CD8-positive, alpha-beta memory T cell (primary cell): ENCODE results near the gene SPATA16. TPM values are rescaled to one million over a fixed set of nuclear protein-coding genes. Genes with fewer than 3 reads are reported as not detected.

Experiments used
- CTCF ChIA-PET: fragments of 350-600 bp; sonication (Branson Sonifier 250); formaldehyde crosslinking; loops from one replicate; lab custom pipeline; 2021; ENCODE audit warnings: antibody characterized with exemption; lab: Charles Lee
- POLR2A ChIA-PET: fragments of 350-600 bp; sonication (Branson Sonifier 250); formaldehyde crosslinking; loops from one replicate; lab custom pipeline; 2021; ENCODE audit warnings: antibody characterized with exemption; lab: Charles Lee
- DNase-seq, 5 donors: peaks; one replicate each; pipeline versions ENCODE4 v3.0.0 to v3.0.0-alpha.2; 2020 to 2022; ENCODE audit warnings: mixed read lengths in 1 of 5
- H3K27ac ChIP-seq: one replicate; pipeline ENCODE4 v1.7.0; 2013; ENCODE audit warnings: low read depth, mild to moderate bottlenecking, low read length, moderate library complexity
- H3K27me3 ChIP-seq: 2 replicates; pipeline ENCODE4 v1.7.0; 2013; ENCODE audit warnings: low read length, mild to moderate bottlenecking; ENCODE audit not compliant: insufficient read depth, poor library complexity, severe bottlenecking
- H3K36me3 ChIP-seq: 2 replicates; pipeline ENCODE4 v1.7.0; 2013; ENCODE audit warnings: mild to moderate bottlenecking, low read length, moderate library complexity; ENCODE audit not compliant: insufficient read depth
- H3K4me1 ChIP-seq: 2 replicates; pipeline ENCODE4 v1.7.0; 2013; ENCODE audit warnings: mild to moderate bottlenecking, low read length, moderate library complexity; ENCODE audit not compliant: insufficient read depth
- H3K4me3 ChIP-seq: 2 replicates; pipeline ENCODE4 v1.7.0; 2013; ENCODE audit warnings: mild to moderate bottlenecking, low read length
- H3K9me3 ChIP-seq: 2 replicates; pipeline ENCODE4 v1.7.0; 2013; ENCODE audit warnings: mild to moderate bottlenecking, low read length
- H3K27ac Mint-ChIP-seq, 8 donors: one replicate each; pipeline ENCODE4 v1.8.0; 2020 to 2021; ENCODE audit warnings: mixed read lengths in 8 of 8, mild to moderate bottlenecking in 6 of 8, inconsistent platforms in 3 of 8, moderate library complexity in 3 of 8
- H3K27me3 Mint-ChIP-seq, 2 donors: one replicate each; pipeline ENCODE4 v1.8.0; 2020 to 2021; ENCODE audit warnings: mixed read lengths in 2 of 2, mild to moderate bottlenecking in 1 of 2, moderate library complexity in 1 of 2
- H3K36me3 Mint-ChIP-seq, 3 donors: one replicate each; pipeline ENCODE4 v1.8.0; 2020 to 2021; ENCODE audit warnings: mixed read lengths in 3 of 3, inconsistent platforms in 1 of 3, mild to moderate bottlenecking in 1 of 3
- H3K4me1 Mint-ChIP-seq, 3 donors: one replicate each; pipeline ENCODE4 v1.8.0; 2020 to 2021; ENCODE audit warnings: mixed read lengths in 3 of 3, inconsistent platforms in 1 of 3, mild to moderate bottlenecking in 1 of 3
- H3K4me3 Mint-ChIP-seq, 7 donors: one replicate each; pipeline ENCODE4 v1.8.0; 2020 to 2021; ENCODE audit warnings: mixed read lengths in 7 of 7, mild to moderate bottlenecking in 6 of 7, moderate library complexity in 4 of 7, inconsistent platforms in 2 of 7
- H3K9me3 Mint-ChIP-seq, 5 donors: one replicate each; pipeline ENCODE4 v1.8.0; 2020 to 2022; ENCODE audit warnings: mixed read lengths in 5 of 5, mild to moderate bottlenecking in 3 of 5, moderate library complexity in 2 of 5, inconsistent platforms in 1 of 5
- polyA plus RNA-seq: library from polyadenylated mRNA; unstranded; fragments of 300-500 nt; fragmentation: Illumina TruSeq; gene quantifications from one replicate; pipeline ENCODE4 v1.2.3, GENCODE V29; 2021
- total RNA-seq, 2 experiments: library from RNA; stranded (reverse); gene quantifications; one replicate each; pipeline ENCODE4 v1.2.3, GENCODE V29; 2021

The SPATA16 gene
- total and polyA plus RNA-seq, 3 experiments from 2014 or later, result not detected

DNA sequence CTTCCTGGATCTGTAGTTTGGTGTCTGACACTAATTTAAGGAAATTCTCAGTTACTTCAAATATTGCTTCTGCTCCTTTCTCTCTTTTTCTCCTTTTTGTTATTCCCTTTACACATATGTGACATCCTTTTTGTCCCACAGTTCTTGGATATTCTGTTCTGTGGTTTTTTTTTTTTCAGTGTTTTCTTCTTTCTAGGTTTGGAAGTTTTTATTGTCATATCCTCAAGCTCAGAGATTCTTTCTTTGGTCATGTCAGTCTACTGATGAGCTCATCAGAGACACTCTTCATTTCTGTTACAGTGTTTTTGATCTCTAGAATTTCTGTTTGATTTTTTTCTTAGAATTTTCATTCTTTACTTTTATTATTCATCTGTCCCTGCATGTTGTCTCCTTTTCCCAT lies 140.5 kb downstream of the SPATA16 start:
- POLR2A ChIA-PET, result no interaction called here
- Mint-ChIP-seq H3K27me3 (no peaks in the 10 kb centered on the region), H3K9me3 (peaks cover 1 to 9% (median 4%) of the 10 kb centered on the region in 5 donors), H3K36me3 (no peaks in the 10 kb centered on the region), H3K4me3 (no peak overlapping the region), H3K27ac (no peak overlapping the region), H3K4me1 (no peaks in the 10 kb centered on the region)
- H3K4me3 ChIP-seq, result no peak overlapping the region
- no peaks in the 10 kb centered on the region for H3K36me3 ChIP-seq
- H3K4me1 ChIP-seq, result no peaks in the 10 kb centered on the region
- DNase-seq, result no peak
- no peaks in the 10 kb centered on the region for H3K27me3 ChIP-seq
- no peaks in the 10 kb centered on the region for H3K9me3 ChIP-seq
- CTCF ChIA-PET, result no interaction called here
- no peak overlapping the region for H3K27ac ChIP-seq

DNA sequence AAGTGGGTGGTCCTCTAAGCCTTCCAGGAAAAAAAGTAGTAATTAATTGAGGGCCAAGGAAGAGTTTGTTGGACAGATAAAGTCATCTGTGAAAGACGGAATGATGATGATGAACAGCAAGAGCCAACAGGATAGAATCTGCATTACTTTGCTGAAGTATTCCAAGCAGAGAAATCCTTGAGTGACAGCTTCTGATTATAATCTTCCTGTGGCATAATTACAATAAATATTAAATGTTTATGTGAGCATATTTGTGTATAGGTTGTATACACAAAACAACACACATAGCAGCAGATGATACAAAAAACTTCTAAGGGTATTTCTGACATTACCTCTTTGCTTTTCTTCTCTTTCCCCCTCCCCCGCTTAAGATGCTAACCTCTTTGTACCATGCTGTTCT lies 147.6 kb downstream of the SPATA16 start:
- Mint-ChIP-seq H3K4me1 (no peaks in the 10 kb centered on the region), H3K36me3 (no peaks in the 10 kb centered on the region), H3K27ac (no peak overlapping the region), H3K4me3 (no peak overlapping the region), H3K9me3 (peaks cover 0 to 3% (median 0%) of the 10 kb centered on the region in 5 donors), H3K27me3 (no peaks in the 10 kb centered on the region)
- CTCF ChIA-PET, result no interaction called here
- Histone ChIP-seq H3K36me3 (no peaks in the 10 kb centered on the region), H3K27ac (no peak overlapping the region), H3K4me1 (no peaks in the 10 kb centered on the region), H3K9me3 (no peaks in the 10 kb centered on the region), H3K4me3 (no peak overlapping the region), H3K27me3 (no peaks in the 10 kb centered on the region)
- POLR2A ChIA-PET, result no interaction called here
- no peak for DNase-seq

DNA sequence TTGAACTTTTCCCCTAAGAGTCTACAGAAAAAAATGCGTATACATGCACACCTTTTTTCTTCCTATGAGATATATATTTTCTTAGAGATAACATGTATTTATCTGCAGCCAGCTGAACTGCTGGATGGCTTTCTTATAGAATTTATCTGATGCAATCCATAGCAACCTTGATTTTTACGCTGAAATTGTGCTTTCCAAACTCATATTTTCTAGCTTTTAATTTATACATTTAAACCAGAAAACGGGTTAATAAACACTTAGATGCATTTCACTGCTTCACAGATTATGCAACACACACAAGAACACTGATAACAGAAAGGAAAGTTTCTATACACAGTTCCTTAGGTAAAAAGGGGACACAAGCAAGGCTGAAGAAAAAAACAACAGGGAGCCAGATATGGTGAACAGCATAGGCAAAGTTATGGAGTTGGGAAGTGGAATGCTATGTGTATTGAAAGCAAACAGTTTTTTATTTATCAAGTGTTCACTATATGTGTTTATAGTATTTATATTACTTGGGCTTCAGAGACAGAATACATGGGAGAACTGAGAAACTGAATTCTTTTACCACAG lies 149.5 kb downstream of the SPATA16 start:
- ChIA-PET CTCF (no interaction called here), POLR2A (no interaction called here)
- no peak overlapping the region for H3K4me3 ChIP-seq
- H3K9me3 ChIP-seq, result no peaks in the 10 kb centered on the region
- Mint-ChIP-seq H3K27ac (no peak overlapping the region), H3K27me3 (no peaks in the 10 kb centered on the region), H3K36me3 (no peaks in the 10 kb centered on the region), H3K4me1 (no peaks in the 10 kb centered on the region), H3K4me3 (no peak overlapping the region), H3K9me3 (no peaks in the 10 kb centered on the region)
- no peaks in the 10 kb centered on the region for H3K4me1 ChIP-seq
- no peak for DNase-seq
- no peak overlapping the region for H3K27ac ChIP-seq
- H3K36me3 ChIP-seq, result no peaks in the 10 kb centered on the region
- no peaks in the 10 kb centered on the region for H3K27me3 ChIP-seq

- H3K4me1 Mint-ChIP-seq, result no peaks in the 10 kb centered on the region
- H3K27ac Mint-ChIP-seq, result no peak overlapping the region
- H3K9me3 Mint-ChIP-seq, result no peaks in the 10 kb centered on the region
- Histone ChIP-seq H3K4me1 (no peaks in the 10 kb centered on the region), H3K27ac (no peak overlapping the region), H3K4me3 (no peak overlapping the region), H3K27me3 (no peaks in the 10 kb centered on the region), H3K36me3 (no peaks in the 10 kb centered on the region), H3K9me3 (no peaks in the 10 kb centered on the region)
- ChIA-PET CTCF (no interaction called here), POLR2A (no interaction called here)
- H3K4me3 Mint-ChIP-seq, result no peak overlapping the region
- peaks cover 0 to 1% of the 10 kb centered on the region in 2 donors for H3K27me3 Mint-ChIP-seq
- H3K36me3 Mint-ChIP-seq, result no peaks in the 10 kb centered on the region
- DNase-seq, result no peak
Measured at GRCh38 chr3:172989373-172989772, 151.7 kb downstream of the SPATA16 start.

DNA sequence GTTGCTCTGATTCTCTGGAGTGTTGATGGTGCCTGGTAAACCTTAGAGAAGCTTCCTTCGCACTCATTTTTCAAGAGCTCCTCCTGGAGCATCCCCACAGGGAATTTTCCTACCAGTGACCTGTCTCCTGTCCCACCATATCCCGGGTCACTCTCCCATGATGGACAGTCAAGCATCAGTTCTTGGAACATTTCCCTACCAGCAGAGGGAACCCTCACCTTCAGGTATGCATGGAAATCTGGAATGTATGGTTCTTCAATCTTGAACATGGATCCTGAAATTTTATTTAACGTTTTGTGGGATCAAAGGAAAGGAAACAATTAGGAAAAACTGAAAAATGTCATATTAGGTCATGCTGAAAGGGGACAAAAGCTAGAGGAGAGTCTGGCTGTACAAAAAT lies 153.8 kb downstream of the SPATA16 start:
- Mint-ChIP-seq H3K27me3 (peaks cover 0 to 1% of the 10 kb centered on the region in 2 donors), H3K4me1 (no peaks in the 10 kb centered on the region), H3K4me3 (no peak overlapping the region), H3K27ac (no peak overlapping the region), H3K9me3 (no peaks in the 10 kb centered on the region), H3K36me3 (no peaks in the 10 kb centered on the region)
- ChIA-PET POLR2A (no interaction called here), CTCF (no interaction called here)
- Histone ChIP-seq H3K27ac (no peak overlapping the region), H3K27me3 (no peaks in the 10 kb centered on the region), H3K4me1 (no peaks in the 10 kb centered on the region), H3K4me3 (no peak overlapping the region), H3K9me3 (no peaks in the 10 kb centered on the region), H3K36me3 (no peaks in the 10 kb centered on the region)
- DNase-seq, result no peak

DNA sequence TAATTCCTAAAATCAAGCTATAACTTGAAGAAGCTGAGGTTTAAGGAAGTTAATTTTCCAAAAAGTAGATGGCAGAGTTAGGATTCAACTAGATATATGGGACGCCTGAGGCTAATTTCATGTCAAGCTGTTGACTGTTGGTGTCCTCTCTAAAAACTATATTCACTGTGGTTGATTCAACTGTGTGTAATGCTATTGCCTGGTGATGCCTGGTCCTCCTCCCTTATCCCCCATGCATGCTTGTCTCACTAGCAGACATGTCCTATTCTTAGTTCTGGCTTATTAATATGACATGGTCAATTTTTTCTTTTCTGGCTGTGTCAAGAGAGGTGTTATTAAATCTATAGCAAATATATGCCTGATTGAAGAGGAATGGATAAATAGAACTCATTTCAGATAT lies 156.1 kb downstream of the SPATA16 start:
- Mint-ChIP-seq H3K27ac (no peak overlapping the region), H3K36me3 (no peaks in the 10 kb centered on the region), H3K4me1 (no peaks in the 10 kb centered on the region), H3K27me3 (peaks cover 0 to 1% of the 10 kb centered on the region in 2 donors), H3K9me3 (peaks cover 0 to 2% (median 0%) of the 10 kb centered on the region in 5 donors), H3K4me3 (no peak overlapping the region)
- Histone ChIP-seq H3K9me3 (no peaks in the 10 kb centered on the region), H3K36me3 (no peaks in the 10 kb centered on the region), H3K4me1 (no peaks in the 10 kb centered on the region), H3K27me3 (no peaks in the 10 kb centered on the region), H3K4me3 (no peak overlapping the region), H3K27ac (no peak overlapping the region)
- CTCF ChIA-PET, result no interaction called here
- POLR2A ChIA-PET, result no interaction called here
- no peak for DNase-seq

DNA sequence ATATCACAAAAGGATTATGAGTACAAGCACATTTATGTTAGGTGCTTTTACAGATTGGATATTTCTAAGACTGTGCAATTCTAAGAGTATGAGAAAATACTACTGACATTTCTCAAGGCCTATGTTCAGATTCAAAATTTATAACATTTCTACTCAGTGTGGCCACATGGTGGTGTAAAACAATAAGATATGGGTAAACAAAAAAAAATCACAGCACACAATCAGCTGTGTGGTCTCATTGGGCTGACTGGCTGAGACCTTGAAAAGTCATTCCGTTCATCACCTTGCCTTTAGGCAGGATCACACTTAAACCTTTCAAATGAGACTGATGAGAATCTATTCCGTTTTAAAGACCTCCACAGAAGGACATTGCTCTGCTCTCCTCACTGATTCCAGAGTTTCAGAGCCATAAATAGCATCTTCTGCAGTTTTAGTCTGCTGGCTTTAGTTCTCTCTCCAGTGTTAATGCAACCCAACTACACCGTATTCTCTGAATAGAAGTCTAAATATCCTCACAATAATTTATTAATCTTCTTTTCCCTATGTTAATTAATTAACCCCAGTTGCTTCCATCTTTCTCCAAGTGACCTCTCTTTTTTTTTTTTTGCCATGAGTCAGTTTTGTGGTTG lies 158.2 kb downstream of the SPATA16 start:
- Histone ChIP-seq H3K27ac (no peak overlapping the region), H3K4me3 (no peak overlapping the region), H3K36me3 (no peaks in the 10 kb centered on the region), H3K9me3 (no peaks in the 10 kb centered on the region), H3K4me1 (no peaks in the 10 kb centered on the region), H3K27me3 (no peaks in the 10 kb centered on the region)
- H3K9me3 Mint-ChIP-seq, result peaks cover 0 to 3% (median 0%) of the 10 kb centered on the region in 5 donors
- no peaks in the 10 kb centered on the region for H3K4me1 Mint-ChIP-seq
- no peak overlapping the region for H3K4me3 Mint-ChIP-seq
- POLR2A ChIA-PET, result no interaction called here
- H3K27ac Mint-ChIP-seq, result no peak overlapping the region
- no peaks in the 10 kb centered on the region for H3K36me3 Mint-ChIP-seq
- peaks cover 0 to 1% of the 10 kb centered on the region in 2 donors for H3K27me3 Mint-ChIP-seq
- CTCF ChIA-PET, result no interaction called here
- DNase-seq, result no peak

GRCh38 chr3:172981407-172981983 lies 159.5 kb downstream of the SPATA16 start:
- H3K27me3 ChIP-seq, result no peaks in the 10 kb centered on the region
- ChIA-PET CTCF (no interaction called here), POLR2A (no interaction called here)
- no peak overlapping the region for H3K4me3 Mint-ChIP-seq
- H3K9me3 ChIP-seq, result no peaks in the 10 kb centered on the region
- H3K4me1 ChIP-seq, result no peaks in the 10 kb centered on the region
- H3K36me3 ChIP-seq, result no peaks in the 10 kb centered on the region
- DNase-seq, result no peak
- peaks cover 0 to 6% (median 0%) of the 10 kb centered on the region in 5 donors for H3K9me3 Mint-ChIP-seq
- H3K4me3 ChIP-seq, result no peak overlapping the region
- H3K27ac Mint-ChIP-seq, result peak overlapping the region in 1 of 8 donors; percentile 11
- H3K27me3 Mint-ChIP-seq, result peaks cover 0 to 1% of the 10 kb centered on the region in 2 donors
- H3K4me1 Mint-ChIP-seq, result no peaks in the 10 kb centered on the region
- H3K27ac ChIP-seq, result no peak overlapping the region
- H3K36me3 Mint-ChIP-seq, result no peaks in the 10 kb centered on the region
